Activated T-cell treated with anti-CD3 and anti-CD28 coated beads for 24 hours (primary cell): ENCODE measurements around the gene ABCG1.

Experiments used
- DNase-seq: peaks from one replicate; pipeline ENCODE4 v3.0.0-alpha.2; 2020; ENCODE audit warnings: low read depth

ABCG1 gene

GRCh38 chr21:42214081-42214750 lies 4.7 kb upstream of the ABCG1 start:
- no peak for DNase-seq

- DNase-seq: no peak
Measured at GRCh38 chr21:42214921-42215320, 4.0 kb upstream of the ABCG1 start.

- DNase-seq: no peak
Measured at GRCh38 chr21:42215942-42216725, 2.8 kb upstream of the ABCG1 start.

- no peak for DNase-seq
Measured at GRCh38 chr21:42216726-42217572, 2.0 kb upstream of the ABCG1 start.

GRCh38 chr21:42219606-42220137 lies 732 bp downstream of the ABCG1 start:
- no peak for DNase-seq

- peak; percentile 43 for DNase-seq
Measured at GRCh38 chr21:42220138-42220701, 1.3 kb downstream of the ABCG1 start.

GRCh38 chr21:42221581-42222345 lies 2.8 kb downstream of the ABCG1 start:
- no peak for DNase-seq

- no peak for DNase-seq
Measured at GRCh38 chr21:42222386-42222785, 3.4 kb downstream of the ABCG1 start.

- DNase-seq: no peak
Measured at GRCh38 chr21:42222821-42223390, 4.0 kb downstream of the ABCG1 start.

GRCh38 chr21:42223826-42224575 lies 5.1 kb downstream of the ABCG1 start:
- no peak for DNase-seq

- DNase-seq: no peak
Measured at GRCh38 chr21:42225042-42225441, 6.1 kb downstream of the ABCG1 start.

GRCh38 chr21:42225571-42226155 lies 6.7 kb downstream of the ABCG1 start:
- DNase-seq: no peak

GRCh38 chr21:42226626-42227025 lies 7.7 kb downstream of the ABCG1 start:
- no peak for DNase-seq

GRCh38 chr21:42227909-42228708 lies 9.2 kb downstream of the ABCG1 start:
- peak; percentile 86 for DNase-seq

- no peak for DNase-seq
Measured at GRCh38 chr21:42228709-42229220, 9.8 kb downstream of the ABCG1 start.

GRCh38 chr21:42229676-42230075 lies 10.7 kb downstream of the ABCG1 start:
- no peak for DNase-seq

GRCh38 chr21:42230178-42230577 lies 11.2 kb downstream of the ABCG1 start:
- DNase-seq: no peak

- no peak for DNase-seq
Measured at GRCh38 chr21:42230636-42231035, 11.7 kb downstream of the ABCG1 start.

- no peak for DNase-seq
Measured at GRCh38 chr21:42231756-42232155, 12.8 kb downstream of the ABCG1 start.
